Heart left ventricle (tissue), 13 donors: ENCODE data around the gene CDH13.

ENCODE experiments used
- CTCF ChIP-seq, 12 donors: fragments of 200-600 bp; sonication (generic) in 4 of 12; IDR thresholded peaks; one replicate each; pipeline versions ENCODE4 v1.5.0 to v1.8.0; 2018 to 2022; ENCODE audit warnings: antibody characterized with exemption in 12 of 12, mild to moderate bottlenecking in 5 of 12
- POLR2A ChIP-seq, 2 donors: fragments of 450-650 bp; IDR thresholded peaks; one replicate each; pipeline ENCODE4 v1.6.1; 2017; ENCODE audit warnings: antibody characterized with exemption in 2 of 2, mild to moderate bottlenecking in 2 of 2, moderate library complexity in 2 of 2
- donor health status: ischemic (EF 13 %, LVEDD 7.1; RV severe dilation, severe dysfunction).
- donor health status: DM: no; HTN: yes; CAD: no.
- donor health status: DM: no; HTN: no; CAD: no.
- donor health status: ischemic (EF 25% LVEDD 6.9; RV normal size, moderate dysfunction).
- donor health status: ischemic (EF 25% LVEDD 5.7; RV mildly dilated, moderate dysfunction).
- donor health status: ischemic (EF 35%, LVEDD 5.7; RV mildly dilated, moderate dysfunction).
- donor health status: nonischemic (EF 11% LVEDD 7.7; RV severe dilation, severe dysfunction).
- donor health status: DM: yes; HTN: yes; CAD: no.
- donor health status: PGD.
- donor health status: ischemic (EF 29% LVEDD 5.4; RV normal size, mild dysfunction).
- donor health status: nonischemic (EF 23%, LVEDD 6.1; RV moderate dilation, normal function).

- no peak for TF ChIP-seq POLR2A (IDR thresholded peaks at IDR 0.05)
- no peak for TF ChIP-seq CTCF (IDR thresholded peaks at IDR 0.05)
Measured at GRCh38 chr16:83407928-83408327, 781.2 kb downstream of the CDH13 start.
